GM18520 (cell line): Measurements from ENCODE around the gene TMEM163.
"Not testable (repeated sequence)": the region's sequence is repeated elsewhere in the genome, so short reads cannot be mapped to it uniquely, and the experiment has no call there.

Experiments used
- ATAC-seq: cut with Tn5 transposase; IDR thresholded peaks from one replicate; pipeline ENCODE4 v1.9.1; 2021; ENCODE audit not compliant: unreplicated experiment

TMEM163 gene

GRCh38 chr2:134718817-134719814, at the start of gene TMEM163:
TSS of gene TMEM163 (minus strand) at chr2:134719000.
- no peak for ATAC-seq

GRCh38 chr2:134766583-134766982, 47.8 kb upstream of the TMEM163 start:
- ATAC-seq: no peak

GRCh38 chr2:134765987-134766386, 47.2 kb upstream of the TMEM163 start:
- ATAC-seq: no peak

- no peak for ATAC-seq
These were observed 45.4 kb upstream of the TMEM163 start for GRCh38 chr2:134764164-134764563.

- no peak for ATAC-seq
These were observed 44.4 kb upstream of the TMEM163 start for GRCh38 chr2:134763164-134763710.

GRCh38 chr2:134762508-134762907, 43.7 kb upstream of the TMEM163 start:
- no peak for ATAC-seq

GRCh38 chr2:134760385-134760784, 41.6 kb upstream of the TMEM163 start:
- ATAC-seq: no peak

GRCh38 chr2:134758633-134759032, 39.8 kb upstream of the TMEM163 start:
- ATAC-seq: peak; percentile 93

- not testable (repeated sequence) for ATAC-seq
These were observed 33.2 kb upstream of the TMEM163 start for GRCh38 chr2:134751981-134752380.

GRCh38 chr2:134745546-134745945, 26.7 kb upstream of the TMEM163 start:
- no peak for ATAC-seq

- no peak for ATAC-seq
These were observed 26.2 kb upstream of the TMEM163 start for GRCh38 chr2:134745023-134745422.

GRCh38 chr2:134739879-134740301, 21.1 kb upstream of the TMEM163 start:
- peak; percentile 95 for ATAC-seq

- no peak for ATAC-seq
These were observed 20.6 kb upstream of the TMEM163 start for GRCh38 chr2:134739236-134739878.

GRCh38 chr2:134738141-134738870, 19.5 kb upstream of the TMEM163 start:
- ATAC-seq: no peak

- no peak for ATAC-seq
These were observed 18.9 kb upstream of the TMEM163 start for GRCh38 chr2:134737671-134738070.

GRCh38 chr2:134736167-134736880, 17.5 kb upstream of the TMEM163 start:
- no peak for ATAC-seq

GRCh38 chr2:134728163-134728562, 9.4 kb upstream of the TMEM163 start:
- no peak for ATAC-seq

GRCh38 chr2:134727385-134727784, 8.6 kb upstream of the TMEM163 start:
- no peak for ATAC-seq

- no peak for ATAC-seq
These were observed 7.8 kb upstream of the TMEM163 start for GRCh38 chr2:134726645-134727044.

GRCh38 chr2:134725876-134726275, 7.1 kb upstream of the TMEM163 start:
- no peak for ATAC-seq
